ENCODE results near the gene PNPLA3. TPM values are rescaled to one million over a fixed set of nuclear protein-coding genes. Genes with fewer than 3 reads are reported as not detected.
"Not testable (repeated sequence)": the region's sequence is repeated elsewhere in the genome, so short reads cannot be mapped to it uniquely, and the experiment has no call there.

PNPLA3 gene
- total RNA-seq, 1 donor from 2014 or later = 3.7 TPM

DNA sequence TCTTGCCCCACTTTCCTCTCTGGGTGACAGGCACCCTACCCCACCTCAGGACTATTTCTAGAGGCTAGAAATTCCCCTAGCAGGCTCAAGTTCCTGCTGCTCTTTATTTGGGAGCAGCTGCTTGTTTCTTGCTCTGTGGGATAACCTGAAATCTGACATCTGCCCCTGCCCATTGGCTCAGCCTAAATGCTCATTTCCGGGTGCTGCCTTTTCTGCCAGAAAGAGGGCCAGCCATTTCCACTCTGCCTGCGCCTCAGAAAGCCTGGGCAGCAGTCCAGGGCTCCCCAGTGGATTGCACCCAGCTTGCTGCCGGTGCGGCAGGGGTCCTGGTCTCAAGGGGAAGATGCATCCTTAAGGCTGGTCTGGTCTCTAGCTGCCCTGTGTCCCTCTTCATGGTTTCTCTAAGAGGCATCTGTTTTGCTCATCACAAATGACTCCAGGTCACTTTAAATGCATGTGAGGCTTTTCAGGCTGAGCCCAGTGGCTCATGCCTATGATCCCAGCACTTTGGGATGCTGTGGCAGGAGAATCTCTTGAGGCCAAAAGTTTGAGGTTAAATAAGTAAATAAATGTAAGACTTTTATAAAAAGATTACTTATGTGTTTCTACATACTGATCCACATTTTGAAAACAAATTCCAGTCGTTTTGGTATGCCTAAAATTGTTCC, 21.5 kb upstream of the PNPLA3 start:
- H3K27me3 ChIP-seq (ENCODE audit: control insufficient read depth in 3 of 3, insufficient read depth in 3 of 3, low read length in 3 of 3) = peaks cover 6 to 23% (median 11%) of the 10 kb centered on the region in 3 donors
- no peak overlapping the region for H3K27ac ChIP-seq (ENCODE audit: low read depth, low read length)
- H3K4me3 ChIP-seq (ENCODE audit: low read length in 3 of 3) = no peak overlapping the region
- H3K9me3 ChIP-seq (ENCODE audit: control insufficient read depth in 3 of 3, low read length in 3 of 3) = no peaks in the 10 kb centered on the region
- peaks cover 0 to 8% (median 0%) of the 10 kb centered on the region in 3 donors for H3K4me1 ChIP-seq (ENCODE audit: control insufficient read depth in 3 of 3, insufficient read depth in 3 of 3, low read length in 3 of 3)
- H3K36me3 ChIP-seq (ENCODE audit: control insufficient read depth in 3 of 3, insufficient read depth in 3 of 3, low read length in 3 of 3) = no peaks in the 10 kb centered on the region
- no peak overlapping the region for H3K9ac ChIP-seq (ENCODE audit: low read depth in 1 of 3, low read length in 3 of 3)

- H3K27me3 ChIP-seq (ENCODE audit: control insufficient read depth in 3 of 3, insufficient read depth in 3 of 3, low read length in 3 of 3) = peaks cover 6 to 27% (median 11%) of the 10 kb centered on the region in 3 donors
- not testable (repeated sequence) for H3K4me3 ChIP-seq (ENCODE audit: low read length in 3 of 3); H3K27ac ChIP-seq (ENCODE audit: low read depth, low read length); H3K36me3 ChIP-seq (ENCODE audit: control insufficient read depth in 3 of 3, insufficient read depth in 3 of 3, low read length in 3 of 3); H3K4me1 ChIP-seq (ENCODE audit: control insufficient read depth in 3 of 3, insufficient read depth in 3 of 3, low read length in 3 of 3); H3K9me3 ChIP-seq (ENCODE audit: control insufficient read depth in 3 of 3, low read length in 3 of 3); H3K9ac ChIP-seq (ENCODE audit: low read depth in 1 of 3, low read length in 3 of 3)
Measured at GRCh38 chr22:43903033-43903432, 20.6 kb upstream of the PNPLA3 start.

DNA sequence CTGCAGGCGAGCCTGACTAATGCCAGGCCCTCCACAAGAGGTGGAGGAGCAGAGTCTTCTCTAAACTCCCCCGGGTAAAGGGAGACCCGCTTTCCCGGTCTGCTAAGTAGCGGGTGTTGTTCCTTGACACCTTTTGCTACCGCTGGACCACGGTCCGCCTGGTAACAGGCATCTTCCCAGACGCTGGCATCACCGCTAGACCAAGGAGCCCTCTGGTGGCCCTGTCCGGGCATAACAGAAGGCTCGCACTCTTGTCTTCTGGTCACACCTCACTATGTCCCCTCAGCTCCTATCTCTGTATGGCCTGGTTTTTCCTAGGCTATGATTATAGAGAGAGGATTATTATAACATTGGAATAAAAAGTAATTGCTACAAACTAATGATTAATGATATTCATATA, 19.2 kb upstream of the PNPLA3 start:
- H3K4me1 ChIP-seq (ENCODE audit: control insufficient read depth in 3 of 3, insufficient read depth in 3 of 3, low read length in 3 of 3); H3K27ac ChIP-seq (ENCODE audit: low read depth, low read length); H3K9ac ChIP-seq (ENCODE audit: low read depth in 1 of 3, low read length in 3 of 3); H3K4me3 ChIP-seq (ENCODE audit: low read length in 3 of 3); H3K9me3 ChIP-seq (ENCODE audit: control insufficient read depth in 3 of 3, low read length in 3 of 3); H3K36me3 ChIP-seq (ENCODE audit: control insufficient read depth in 3 of 3, insufficient read depth in 3 of 3, low read length in 3 of 3): not testable (repeated sequence)
- H3K27me3 ChIP-seq (ENCODE audit: control insufficient read depth in 3 of 3, insufficient read depth in 3 of 3, low read length in 3 of 3) = peaks cover 6 to 34% (median 14%) of the 10 kb centered on the region in 3 donors

DNA sequence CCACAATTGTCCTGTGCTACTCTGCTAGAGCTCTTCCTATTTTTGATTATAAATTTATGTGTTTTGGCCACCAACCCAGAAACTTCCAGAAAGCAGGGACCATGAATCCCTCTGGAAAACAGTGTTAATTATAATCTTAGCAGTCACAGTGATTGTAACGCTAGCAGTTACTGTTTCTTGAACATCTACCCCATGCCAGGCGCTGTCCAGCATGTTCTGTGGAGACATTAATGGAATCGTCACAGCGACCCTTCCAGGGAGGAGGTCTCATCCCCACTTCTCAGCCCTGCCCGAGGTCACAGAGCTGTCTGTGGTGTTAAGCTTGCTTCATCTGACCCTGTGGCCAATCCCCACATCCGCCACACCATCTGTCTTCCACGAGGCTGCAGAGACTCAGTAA, 17.9 kb upstream of the PNPLA3 start:
- no peak overlapping the region for H3K9ac ChIP-seq (ENCODE audit: low read depth in 1 of 3, low read length in 3 of 3)
- no peak overlapping the region for H3K4me3 ChIP-seq (ENCODE audit: low read length in 3 of 3)
- H3K27me3 ChIP-seq (ENCODE audit: control insufficient read depth in 3 of 3, insufficient read depth in 3 of 3, low read length in 3 of 3) = peaks cover 12 to 39% (median 17%) of the 10 kb centered on the region in 3 donors
- no peaks in the 10 kb centered on the region for H3K9me3 ChIP-seq (ENCODE audit: control insufficient read depth in 3 of 3, low read length in 3 of 3)
- no peaks in the 10 kb centered on the region for H3K36me3 ChIP-seq (ENCODE audit: control insufficient read depth in 3 of 3, insufficient read depth in 3 of 3, low read length in 3 of 3)
- peaks cover 0 to 2% (median 0%) of the 10 kb centered on the region in 3 donors for H3K4me1 ChIP-seq (ENCODE audit: control insufficient read depth in 3 of 3, insufficient read depth in 3 of 3, low read length in 3 of 3)
- no peak overlapping the region for H3K27ac ChIP-seq (ENCODE audit: low read depth, low read length)

GRCh38 chr22:43909708-43910107, 13.9 kb upstream of the PNPLA3 start:
- no peaks in the 10 kb centered on the region for H3K36me3 ChIP-seq (ENCODE audit: control insufficient read depth in 3 of 3, insufficient read depth in 3 of 3, low read length in 3 of 3)
- no peak overlapping the region for H3K4me3 ChIP-seq (ENCODE audit: low read length in 3 of 3)
- H3K27ac ChIP-seq (ENCODE audit: low read depth, low read length) = no peak overlapping the region
- H3K9me3 ChIP-seq (ENCODE audit: control insufficient read depth in 3 of 3, low read length in 3 of 3) = no peaks in the 10 kb centered on the region
- H3K27me3 ChIP-seq (ENCODE audit: control insufficient read depth in 3 of 3, insufficient read depth in 3 of 3, low read length in 3 of 3) = peaks cover 23 to 44% (median 24%) of the 10 kb centered on the region in 3 donors
- no peak overlapping the region for H3K9ac ChIP-seq (ENCODE audit: low read depth in 1 of 3, low read length in 3 of 3)
- H3K4me1 ChIP-seq (ENCODE audit: control insufficient read depth in 3 of 3, insufficient read depth in 3 of 3, low read length in 3 of 3) = no peaks in the 10 kb centered on the region

DNA sequence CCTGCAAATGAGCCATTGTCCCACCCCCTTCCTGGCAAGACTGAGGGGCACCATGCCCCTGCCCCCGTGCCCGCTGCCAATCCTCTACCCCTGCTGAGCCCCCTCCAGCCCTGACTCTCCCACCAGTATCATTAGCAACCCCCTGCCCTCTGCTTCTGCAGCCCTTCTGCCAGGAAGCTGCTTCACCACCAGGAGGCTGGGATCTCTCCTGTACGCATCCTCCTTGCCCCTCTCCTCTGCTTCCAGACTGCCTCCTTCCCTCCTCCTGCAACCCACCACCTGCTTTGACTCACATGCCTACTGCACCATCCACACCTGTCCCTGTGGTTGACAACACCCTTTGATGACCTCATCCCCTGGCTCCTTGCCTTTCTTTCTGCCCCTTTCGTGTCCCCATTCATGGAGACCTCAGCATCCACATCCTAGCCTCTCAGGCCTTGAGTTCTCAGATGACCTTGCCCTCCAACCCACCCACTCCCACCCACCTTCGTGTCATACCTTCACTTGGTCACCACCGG, 13.4 kb upstream of the PNPLA3 start:
- Histone ChIP-seq H3K9me3 (ENCODE audit: control insufficient read depth in 3 of 3, low read length in 3 of 3) (no peaks in the 10 kb centered on the region), H3K36me3 (ENCODE audit: control insufficient read depth in 3 of 3, insufficient read depth in 3 of 3, low read length in 3 of 3) (no peaks in the 10 kb centered on the region), H3K9ac (ENCODE audit: low read depth in 1 of 3, low read length in 3 of 3) (no peak overlapping the region), H3K4me1 (ENCODE audit: control insufficient read depth in 3 of 3, insufficient read depth in 3 of 3, low read length in 3 of 3) (no peaks in the 10 kb centered on the region), H3K27me3 (ENCODE audit: control insufficient read depth in 3 of 3, insufficient read depth in 3 of 3, low read length in 3 of 3) (peaks cover 19 to 39% (median 20%) of the 10 kb centered on the region in 3 donors), H3K4me3 (ENCODE audit: low read length in 3 of 3) (no peak overlapping the region), H3K27ac (ENCODE audit: low read depth, low read length) (no peak overlapping the region)

GRCh38 chr22:43911351-43911750, 12.3 kb upstream of the PNPLA3 start:
- no peak overlapping the region for H3K4me3 ChIP-seq (ENCODE audit: low read length in 3 of 3)
- H3K27ac ChIP-seq (ENCODE audit: low read depth, low read length) = no peak overlapping the region
- no peak overlapping the region for H3K9ac ChIP-seq (ENCODE audit: low read depth in 1 of 3, low read length in 3 of 3)
- H3K27me3 ChIP-seq (ENCODE audit: control insufficient read depth in 3 of 3, insufficient read depth in 3 of 3, low read length in 3 of 3) = peaks cover 15 to 32% (median 17%) of the 10 kb centered on the region in 3 donors
- H3K4me1 ChIP-seq (ENCODE audit: control insufficient read depth in 3 of 3, insufficient read depth in 3 of 3, low read length in 3 of 3) = no peaks in the 10 kb centered on the region
- no peaks in the 10 kb centered on the region for H3K9me3 ChIP-seq (ENCODE audit: control insufficient read depth in 3 of 3, low read length in 3 of 3)
- no peaks in the 10 kb centered on the region for H3K36me3 ChIP-seq (ENCODE audit: control insufficient read depth in 3 of 3, insufficient read depth in 3 of 3, low read length in 3 of 3)

DNA sequence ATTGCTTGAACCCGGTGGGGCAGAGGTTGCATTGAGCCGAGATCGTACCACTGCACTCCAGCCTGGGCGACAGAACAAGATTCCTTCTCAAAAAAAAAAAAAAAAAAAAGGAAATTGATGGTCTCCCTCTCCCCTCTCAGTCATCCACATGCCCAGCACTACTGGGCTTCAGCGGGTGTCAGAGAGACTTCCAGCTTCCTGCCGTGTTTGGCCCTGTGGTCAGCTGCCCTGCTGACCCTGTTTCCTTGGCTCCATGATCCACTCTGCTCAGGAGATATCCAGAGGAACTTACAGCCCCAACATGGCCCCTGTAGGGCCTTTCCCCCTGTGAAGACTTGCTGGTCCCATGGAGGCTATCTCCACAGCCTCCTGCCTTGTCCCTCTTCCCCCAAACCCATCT, 6.1 kb upstream of the PNPLA3 start:
- H3K36me3 ChIP-seq (ENCODE audit: control insufficient read depth in 3 of 3, insufficient read depth in 3 of 3, low read length in 3 of 3) = no peaks in the 10 kb centered on the region
- no peak overlapping the region for H3K4me3 ChIP-seq (ENCODE audit: low read length in 3 of 3)
- no peak overlapping the region for H3K27ac ChIP-seq (ENCODE audit: low read depth, low read length)
- H3K9me3 ChIP-seq (ENCODE audit: control insufficient read depth in 3 of 3, low read length in 3 of 3) = no peaks in the 10 kb centered on the region
- H3K4me1 ChIP-seq (ENCODE audit: control insufficient read depth in 3 of 3, insufficient read depth in 3 of 3, low read length in 3 of 3) = peaks cover 0 to 12% (median 7%) of the 10 kb centered on the region in 3 donors
- H3K27me3 ChIP-seq (ENCODE audit: control insufficient read depth in 3 of 3, insufficient read depth in 3 of 3, low read length in 3 of 3) = peaks cover 4 to 25% (median 10%) of the 10 kb centered on the region in 3 donors
- no peak overlapping the region for H3K9ac ChIP-seq (ENCODE audit: low read depth in 1 of 3, low read length in 3 of 3)

DNA sequence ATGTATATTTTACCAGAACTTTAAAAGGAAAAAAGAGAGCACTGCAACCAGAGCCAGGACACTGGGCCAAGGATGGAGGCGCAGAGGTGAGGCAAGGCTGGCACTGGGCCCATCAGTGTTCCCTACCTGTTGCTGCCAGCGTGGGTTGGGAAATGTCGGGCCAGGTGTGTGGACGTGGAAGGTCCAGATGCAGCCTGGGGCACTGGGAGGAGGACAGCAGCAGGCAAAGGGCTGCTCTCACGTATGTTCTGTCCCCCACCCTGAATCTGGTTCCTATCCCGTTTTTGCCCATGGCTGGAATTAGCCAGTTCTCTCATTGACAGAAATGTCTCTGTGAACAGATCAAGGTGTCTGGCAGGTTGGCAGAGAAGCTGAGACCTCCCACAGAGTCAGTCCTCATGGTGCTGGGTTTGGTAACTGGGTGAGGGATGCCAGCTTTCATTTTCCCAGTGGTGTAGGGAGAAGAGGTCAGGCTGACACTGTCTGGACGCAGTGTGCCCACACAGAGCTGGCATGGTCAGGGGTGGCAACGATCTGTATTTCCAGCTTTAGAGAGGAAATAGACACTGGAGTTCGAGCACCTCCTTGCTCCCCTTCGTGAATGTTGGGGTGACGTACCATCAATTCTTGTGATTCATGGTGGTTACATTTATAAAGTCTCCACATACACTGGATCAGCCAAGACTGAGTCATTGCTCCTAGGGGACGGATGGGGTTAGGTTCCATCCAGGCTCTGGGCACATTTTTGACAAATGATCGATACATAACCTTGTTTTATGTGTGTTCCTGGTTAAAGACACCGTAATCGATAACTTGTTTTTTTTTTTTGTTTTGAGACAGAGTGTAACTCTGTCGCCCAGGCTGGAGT, 4.3 kb upstream of the PNPLA3 start:
- no peaks in the 10 kb centered on the region for H3K36me3 ChIP-seq (ENCODE audit: control insufficient read depth in 3 of 3, insufficient read depth in 3 of 3, low read length in 3 of 3)
- no peak overlapping the region for H3K27ac ChIP-seq (ENCODE audit: low read depth, low read length)
- H3K27me3 ChIP-seq (ENCODE audit: control insufficient read depth in 3 of 3, insufficient read depth in 3 of 3, low read length in 3 of 3) = peaks cover 7 to 24% (median 8%) of the 10 kb centered on the region in 3 donors
- peaks cover 0 to 16% (median 12%) of the 10 kb centered on the region in 3 donors for H3K4me1 ChIP-seq (ENCODE audit: control insufficient read depth in 3 of 3, insufficient read depth in 3 of 3, low read length in 3 of 3)
- no peak overlapping the region for H3K9ac ChIP-seq (ENCODE audit: low read depth in 1 of 3, low read length in 3 of 3)
- no peak overlapping the region for H3K4me3 ChIP-seq (ENCODE audit: low read length in 3 of 3)
- H3K9me3 ChIP-seq (ENCODE audit: control insufficient read depth in 3 of 3, low read length in 3 of 3) = no peaks in the 10 kb centered on the region

GRCh38 chr22:43921370-43921769, 2.2 kb upstream of the PNPLA3 start:
- Histone ChIP-seq H3K27me3 (ENCODE audit: control insufficient read depth in 3 of 3, insufficient read depth in 3 of 3, low read length in 3 of 3) (peaks cover 8 to 28% (median 14%) of the 10 kb centered on the region in 3 donors), H3K4me1 (ENCODE audit: control insufficient read depth in 3 of 3, insufficient read depth in 3 of 3, low read length in 3 of 3) (peaks cover 13 to 31% (median 28%) of the 10 kb centered on the region in 3 donors), H3K36me3 (ENCODE audit: control insufficient read depth in 3 of 3, insufficient read depth in 3 of 3, low read length in 3 of 3) (no peaks in the 10 kb centered on the region), H3K9me3 (ENCODE audit: control insufficient read depth in 3 of 3, low read length in 3 of 3) (no peaks in the 10 kb centered on the region), H3K9ac (ENCODE audit: low read depth in 1 of 3, low read length in 3 of 3) (no peak overlapping the region), H3K4me3 (ENCODE audit: low read length in 3 of 3) (no peak overlapping the region), H3K27ac (ENCODE audit: low read depth, low read length) (no peak overlapping the region)

Measured in skeletal muscle tissue (tissue), 4 donors.